ENCODE results near the gene P2RY14.

Gene P2RY14

GRCh38 chr3:151300539-151300938 lies 22.2 kb upstream of the P2RY14 start:
- no peak for DNase-seq

- DNase-seq: no peak
Observed at GRCh38 chr3:151299006-151299405, 20.7 kb upstream of the P2RY14 start.

GRCh38 chr3:151297429-151297828 lies 19.1 kb upstream of the P2RY14 start:
- DNase-seq: no peak

- no peak for DNase-seq
Observed at GRCh38 chr3:151296226-151296625, 17.9 kb upstream of the P2RY14 start.

GRCh38 chr3:151293127-151293526 lies 14.8 kb upstream of the P2RY14 start:
- DNase-seq: no peak

- DNase-seq: no peak
Observed at GRCh38 chr3:151290673-151291072, 12.3 kb upstream of the P2RY14 start.

GRCh38 chr3:151289445-151289844 lies 11.1 kb upstream of the P2RY14 start:
- no peak for DNase-seq

- DNase-seq: no peak
Observed at GRCh38 chr3:151285940-151286339, 7.6 kb upstream of the P2RY14 start.

GRCh38 chr3:151283907-151284461 lies 5.6 kb upstream of the P2RY14 start:
- peak; percentile 12 for DNase-seq

- DNase-seq: peak; percentile 35
Observed at GRCh38 chr3:151283387-151283786, 5.0 kb upstream of the P2RY14 start.

- peak; percentile 64 for DNase-seq
Observed at GRCh38 chr3:151282921-151283320, 4.6 kb upstream of the P2RY14 start.

GRCh38 chr3:151281671-151282324 lies 3.5 kb upstream of the P2RY14 start:
- DNase-seq: no peak

- DNase-seq: peak; percentile 55
Observed at GRCh38 chr3:151276687-151277042, 1.7 kb downstream of the P2RY14 start.

- DNase-seq: no peak
Observed at GRCh38 chr3:151276038-151276686, 2.2 kb downstream of the P2RY14 start.

GRCh38 chr3:151275091-151275490 lies 3.3 kb downstream of the P2RY14 start:
- no peak for DNase-seq

GRCh38 chr3:151269631-151270030 lies 8.7 kb downstream of the P2RY14 start:
- no peak for DNase-seq

- peak; percentile 45 for DNase-seq
Observed at GRCh38 chr3:151268267-151269235, 9.8 kb downstream of the P2RY14 start.

- DNase-seq: no peak
Observed at GRCh38 chr3:151267066-151267465, 11.3 kb downstream of the P2RY14 start.

- DNase-seq: no peak
Observed at GRCh38 chr3:151265866-151266265, 12.5 kb downstream of the P2RY14 start.

- DNase-seq: no peak
Observed at GRCh38 chr3:151265166-151265565, 13.2 kb downstream of the P2RY14 start.

GRCh38 chr3:151264605-151265004 lies 13.7 kb downstream of the P2RY14 start:
- no peak for DNase-seq

GRCh38 chr3:151262871-151263525 lies 15.3 kb downstream of the P2RY14 start:
- no peak for DNase-seq

- DNase-seq: no peak
Observed at GRCh38 chr3:151259664-151260063, 18.7 kb downstream of the P2RY14 start.
